Aorta (tissue), 5 donors: ENCODE data around the gene NLRP3. TPM values are rescaled to one million over a fixed set of nuclear protein-coding genes. Genes with fewer than 3 reads are reported as not detected.
A peak's percentile ranks its signal among the peaks of the same experiment; 100 is the strongest.

ENCODE experiments used
- ATAC-seq: fragments of 200-7000 bp; cut with Tn5 transposase; one replicate; pipeline ENCODE4 v1.9.1; 2022; ENCODE audit warnings: moderate library complexity; ENCODE audit not compliant: low FRiP score
- DNase-seq, 2 donors: peaks; one replicate each; pipeline ENCODE4 v3.0.0-alpha.2; 2020
- H3K27ac ChIP-seq, 2 donors: one replicate each; pipeline ENCODE4 v1.5.1; 2013; ENCODE audit warnings: low read length in 2 of 2, mild to moderate bottlenecking in 2 of 2, moderate library complexity in 2 of 2, control low read depth in 1 of 2, inconsistent platforms in 1 of 2, low read depth in 1 of 2
- H3K27me3 ChIP-seq, 2 donors: one replicate each; pipeline ENCODE4 v1.6.1; 2013; ENCODE audit warnings: control low read depth in 1 of 2, low read length in 1 of 2, mild to moderate bottlenecking in 1 of 2, moderate library complexity in 1 of 2; ENCODE audit not compliant: insufficient read depth in 2 of 2, control insufficient read depth in 1 of 2
- H3K36me3 ChIP-seq, 2 donors: one replicate each; pipeline ENCODE4 v1.6.1; 2013; ENCODE audit warnings: control low read depth in 1 of 2, low read length in 1 of 2, mild to moderate bottlenecking in 1 of 2; ENCODE audit not compliant: insufficient read depth in 2 of 2, control insufficient read depth in 1 of 2
- H3K4me1 ChIP-seq, 2 donors: one replicate each; pipeline ENCODE4 v1.6.1; 2013; ENCODE audit warnings: low read length in 2 of 2, control low read depth in 1 of 2, mild to moderate bottlenecking in 1 of 2, moderate library complexity in 1 of 2; ENCODE audit not compliant: insufficient read depth in 2 of 2, control insufficient read depth in 1 of 2
- H3K4me3 ChIP-seq, 2 donors: one replicate each; pipeline ENCODE4 v1.5.1; 2013; ENCODE audit warnings: low read length in 2 of 2, control low read depth in 1 of 2, mild to moderate bottlenecking in 1 of 2
- H3K9me3 ChIP-seq: one replicate; pipeline ENCODE4 v1.6.1; 2013; ENCODE audit warnings: mild to moderate bottlenecking, low read length; ENCODE audit not compliant: control insufficient read depth
- WGBS, 2 donors: extraction: QIAGEN DNeasy Blood & Tissue Kit; methylation state at CpG; one replicate each; pipeline ENCODE4 v1.1.7; 2013; 5-methylcytosine and 5-hydroxymethylcytosine counted together
- intact Hi-C, 2 donors: fragments of 100-400 bp; cut with DNase I; formaldehyde crosslinking; loops; one replicate each; pipeline versions ENCODE4 v1.14.2 to v1.15.0; 2022
- polyA plus RNA-seq, 2 donors: library from polyadenylated mRNA; stranded (reverse); fragments of 200-250 nt; gene quantifications; one replicate each; pipeline ENCODE4 v1.2.3, GENCODE V29; 2013
- total RNA-seq, 2 donors: library from RNA; stranded (reverse); fragmentation: NEBNext Ultra II Directional; extraction: Animal tissue kit (Norgen Biotek cat#: 25700); gene quantifications; one replicate each; pipeline ENCODE4 v1.2.1, GENCODE V29; 2021
- donor health status: healthy with polysubstance abuse.
- donor health status: Bipolar disorder and iron deficiency.
- donor health status: DM: no; HTN: no; CAD: no.
- donor health status: DM: no; HTN: no; CAD: no.
- donor health status: DM: yes; HTN: yes; CAD: no.

Gene NLRP3
- total and polyA plus RNA-seq, 4 donors = 0.79 to 7.1 (median 4.9) TPM

DNA sequence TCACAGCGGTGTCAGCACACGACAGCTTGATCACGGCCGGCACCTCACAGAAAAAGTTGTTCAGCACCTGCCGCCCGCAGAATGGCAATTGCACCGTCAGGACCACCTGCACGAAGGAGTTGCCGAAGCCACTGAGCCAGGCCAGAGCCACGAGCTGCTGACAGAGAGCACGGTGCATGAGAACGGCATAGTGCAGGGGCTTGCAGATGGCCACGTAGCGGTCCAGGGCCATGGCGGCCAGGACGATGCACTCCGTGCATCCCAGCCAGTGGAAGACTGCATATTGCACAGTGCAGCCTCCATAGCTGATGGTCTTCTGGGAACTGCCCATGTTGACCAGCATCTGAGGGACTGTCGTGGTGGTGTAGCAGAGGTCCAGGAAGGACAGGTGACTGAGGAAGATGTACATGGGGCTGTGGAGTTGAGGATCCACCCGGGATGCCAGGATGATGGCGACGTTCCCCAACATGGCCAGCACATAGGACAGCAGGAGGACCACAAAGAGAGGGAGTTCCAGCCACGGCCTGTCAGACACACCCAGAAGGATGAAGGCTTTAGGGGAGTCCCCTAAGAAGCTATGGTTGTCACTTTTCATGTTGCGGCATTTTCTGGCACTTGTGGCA, 35.5 kb downstream of the NLRP3 start:
- Histone ChIP-seq H3K4me3 (no peak overlapping the region), H3K27ac (no peak overlapping the region), H3K36me3 (no peaks in the 10 kb centered on the region), H3K4me1 (no peaks in the 10 kb centered on the region), H3K9me3 (no peaks in the 10 kb centered on the region), H3K27me3 (no peaks in the 10 kb centered on the region)
- DNase-seq (no peak), ATAC-seq (no peak)
- 93 to 95% methylated on average over 23 of the region's 23 CpGs for WGBS, 2 donors
- intact Hi-C loops = no loop called here

DNA sequence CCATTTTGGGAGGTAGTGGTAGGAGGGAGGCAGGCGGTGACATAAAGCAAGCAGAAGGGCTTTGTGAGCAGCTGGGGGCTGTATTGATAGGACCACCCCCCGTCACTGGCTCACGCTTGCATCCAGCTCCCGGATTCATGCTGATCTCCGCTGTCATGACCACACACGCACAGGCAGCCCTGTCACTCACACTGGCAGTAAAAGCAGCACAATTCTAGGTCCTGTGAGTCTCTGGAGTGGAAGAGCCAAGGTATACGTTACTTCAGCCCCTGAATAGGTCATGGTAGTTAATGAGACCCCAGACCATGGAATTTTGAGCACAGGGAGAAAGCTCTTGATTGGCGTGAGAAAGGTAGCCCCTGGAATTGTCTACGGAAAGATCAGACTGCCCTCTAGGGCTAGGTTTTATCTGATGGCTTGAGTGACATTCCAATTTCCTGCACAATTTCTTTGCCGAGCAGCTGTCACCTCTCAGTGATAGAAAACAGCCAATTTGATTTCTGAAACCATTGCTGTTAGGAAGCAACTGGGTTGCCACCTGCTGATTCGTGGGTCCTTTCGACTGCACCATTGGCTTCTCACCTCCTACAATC, 36.6 kb downstream of the NLRP3 start:
- no peak for ATAC-seq
- H3K27me3 ChIP-seq = no peaks in the 10 kb centered on the region
- H3K27ac ChIP-seq = no peak overlapping the region
- no peaks in the 10 kb centered on the region for H3K36me3 ChIP-seq
- H3K4me1 ChIP-seq = no peaks in the 10 kb centered on the region
- no peak for DNase-seq
- 59 to 66% methylated on average over 12 of the region's 12 CpGs for WGBS, 2 donors
- H3K4me3 ChIP-seq = no peak overlapping the region
- H3K9me3 ChIP-seq = no peaks in the 10 kb centered on the region
- intact Hi-C loops = no loop called here

- no peak for DNase-seq
- ATAC-seq = no peak
- H3K9me3 ChIP-seq = no peaks in the 10 kb centered on the region
- no peak overlapping the region for H3K27ac ChIP-seq
- no peaks in the 10 kb centered on the region for H3K27me3 ChIP-seq
- intact Hi-C loops = no loop called here
- H3K4me3 ChIP-seq = no peak overlapping the region
- H3K36me3 ChIP-seq = no peaks in the 10 kb centered on the region
- WGBS, 2 donors = 23 to 28% methylated on average over 4 of the region's 4 CpGs
- no peaks in the 10 kb centered on the region for H3K4me1 ChIP-seq
Measured at GRCh38 chr1:247453245-247453644, 37.3 kb downstream of the NLRP3 start.

GRCh38 chr1:247453997-247454396, 38.0 kb downstream of the NLRP3 start:
- Histone ChIP-seq H3K4me3 (no peak overlapping the region), H3K9me3 (no peaks in the 10 kb centered on the region), H3K36me3 (no peaks in the 10 kb centered on the region), H3K4me1 (no peaks in the 10 kb centered on the region), H3K27ac (no peak overlapping the region), H3K27me3 (no peaks in the 10 kb centered on the region)
- DNase-seq = no peak
- ATAC-seq = no peak
- 81 to 83% methylated on average over 11 of the region's 11 CpGs for WGBS, 2 donors
- intact Hi-C loops = no loop called here

GRCh38 chr1:247456021-247456420, 40.0 kb downstream of the NLRP3 start:
- Histone ChIP-seq H3K4me1 (no peaks in the 10 kb centered on the region), H3K36me3 (no peaks in the 10 kb centered on the region), H3K4me3 (no peak overlapping the region), H3K27me3 (no peaks in the 10 kb centered on the region), H3K27ac (no peak overlapping the region), H3K9me3 (no peaks in the 10 kb centered on the region)
- DNase-seq (no peak), ATAC-seq (no peak)
- intact Hi-C loops = no loop called here
- WGBS, 2 donors = 52 to 60% methylated on average over 4 of the region's 4 CpGs

- Histone ChIP-seq H3K9me3 (no peaks in the 10 kb centered on the region), H3K27ac (no peak overlapping the region), H3K4me3 (no peak overlapping the region), H3K27me3 (no peaks in the 10 kb centered on the region), H3K36me3 (no peaks in the 10 kb centered on the region), H3K4me1 (no peaks in the 10 kb centered on the region)
- no peak for ATAC-seq
- intact Hi-C loops = no loop called here
- DNase-seq = peak in 1 of 2 donors; percentile 59
- WGBS, 2 donors = 70 to 78% methylated on average over 16 of the region's 16 CpGs
Measured at GRCh38 chr1:247456914-247457639, 41.1 kb downstream of the NLRP3 start.

DNA sequence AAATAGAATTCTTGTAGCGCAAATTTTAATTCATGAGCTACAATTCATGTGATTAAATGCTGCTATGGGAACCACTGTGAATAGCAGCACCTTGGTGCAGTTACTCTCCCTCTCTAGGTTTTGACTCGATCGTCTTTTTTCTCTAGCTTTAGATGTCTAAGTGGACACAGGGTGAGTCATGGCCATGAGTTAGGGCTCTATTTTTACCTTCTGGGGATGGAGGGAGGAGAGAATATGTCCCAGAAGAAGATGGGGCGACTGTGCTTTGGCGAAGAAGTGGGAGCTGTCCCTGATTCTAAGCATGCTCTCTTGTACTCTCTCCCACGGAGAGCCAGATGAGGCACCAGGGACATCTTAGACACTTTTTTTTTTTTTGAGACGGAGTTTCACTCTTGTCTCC, 43.5 kb downstream of the NLRP3 start:
- ATAC-seq = no peak
- Histone ChIP-seq H3K4me1 (no peaks in the 10 kb centered on the region), H3K4me3 (no peak overlapping the region), H3K9me3 (peaks cover 2% of the 10 kb centered on the region), H3K27ac (no peak overlapping the region), H3K36me3 (no peaks in the 10 kb centered on the region), H3K27me3 (no peaks in the 10 kb centered on the region)
- intact Hi-C loops = no loop called here
- WGBS, 2 donors = 59 to 73% methylated on average over 7 of the region's 7 CpGs
- DNase-seq = no peak

- Histone ChIP-seq H3K4me3 (no peak overlapping the region), H3K27ac (no peak overlapping the region), H3K27me3 (peaks cover 0 to 2% of the 10 kb centered on the region in 2 donors), H3K4me1 (no peaks in the 10 kb centered on the region), H3K36me3 (no peaks in the 10 kb centered on the region), H3K9me3 (peaks cover 2% of the 10 kb centered on the region)
- WGBS, 2 donors = 66 to 67% methylated on average over 6 of the region's 6 CpGs
- ATAC-seq = no peak
- intact Hi-C loops = no loop called here
- DNase-seq = no peak
Measured at GRCh38 chr1:247465796-247466195, 49.8 kb downstream of the NLRP3 start.

GRCh38 chr1:247467129-247467528, 51.2 kb downstream of the NLRP3 start:
- no peaks in the 10 kb centered on the region for H3K4me1 ChIP-seq
- DNase-seq = no peak

More at GRCh38 chr1:247467129-247467528, 51.2 kb downstream of the NLRP3 start:
- WGBS, 2 donors = 62 to 68% methylated on average over 2 of the region's 2 CpGs
- Histone ChIP-seq H3K9me3 (peaks cover 2% of the 10 kb centered on the region), H3K27me3 (peaks cover 0 to 2% of the 10 kb centered on the region in 2 donors), H3K36me3 (no peaks in the 10 kb centered on the region), H3K4me3 (no peak overlapping the region), H3K27ac (no peak overlapping the region)
- intact Hi-C loops = no loop called here
- no peak for ATAC-seq
